NT2/D1 (cell line): ENCODE data around the gene TSEN15.

Experiments
- SUZ12 ChIP-seq: IDR thresholded peaks from 2 replicates; pipeline ENCODE4 v1.6.1; 2011; ENCODE audit not compliant: insufficient read length, insufficient read depth; ENCODE audit errors: extremely low read depth
- YY1 ChIP-seq: IDR thresholded peaks from 2 replicates; pipeline ENCODE4 v1.6.1; 2011; ENCODE audit not compliant: insufficient read length, insufficient read depth
- ZNF274 ChIP-seq: IDR thresholded peaks from 2 replicates; pipeline ENCODE4 v1.6.1; 2011; ENCODE audit warnings: mild to moderate bottlenecking, low read depth, low read length

GRCh38 chr1:184005506-184005905, 46.0 kb upstream of the TSEN15 start:
- TF ChIP-seq ZNF274 (no peak), YY1 (no peak), SUZ12 (no peak)
